ENCODE data around the gene MZT2A.
"Not testable (repeated sequence)": the region's sequence is repeated elsewhere in the genome, so short reads cannot be mapped to it uniquely, and the experiment has no call there.

Gene MZT2A

GRCh38 chr2:131520526-131520925 is 28.3 kb upstream of the MZT2A start:
- no peak for DNase-seq (ENCODE audit: low read depth in 3 of 3, low spot score in 1 of 3)

GRCh38 chr2:131519871-131520470 is 27.8 kb upstream of the MZT2A start:
- not testable (repeated sequence) for DNase-seq (ENCODE audit: low read depth in 3 of 3, low spot score in 1 of 3)

- no peak for DNase-seq (ENCODE audit: low read depth in 3 of 3, low spot score in 1 of 3)
Observed at GRCh38 chr2:131519466-131519865, 27.3 kb upstream of the MZT2A start.

- not testable (repeated sequence) for DNase-seq (ENCODE audit: low read depth in 3 of 3, low spot score in 1 of 3)
Observed at GRCh38 chr2:131518531-131518930, 26.3 kb upstream of the MZT2A start.

GRCh38 chr2:131517856-131518255 is 25.7 kb upstream of the MZT2A start:
- not testable (repeated sequence) for DNase-seq (ENCODE audit: low read depth in 3 of 3, low spot score in 1 of 3)

GRCh38 chr2:131517106-131517831 is 25.1 kb upstream of the MZT2A start:
- DNase-seq (ENCODE audit: low read depth in 3 of 3, low spot score in 1 of 3) = no peak

- DNase-seq (ENCODE audit: low read depth in 3 of 3, low spot score in 1 of 3) = not testable (repeated sequence)
Observed at GRCh38 chr2:131516621-131517020, 24.4 kb upstream of the MZT2A start.

GRCh38 chr2:131516011-131516410 is 23.8 kb upstream of the MZT2A start:
- DNase-seq (ENCODE audit: low read depth in 3 of 3, low spot score in 1 of 3) = no peak

- not testable (repeated sequence) for DNase-seq (ENCODE audit: low read depth in 3 of 3, low spot score in 1 of 3)
Observed at GRCh38 chr2:131515235-131515634, 23.0 kb upstream of the MZT2A start.

- not testable (repeated sequence) for DNase-seq (ENCODE audit: low read depth in 3 of 3, low spot score in 1 of 3)
Observed at GRCh38 chr2:131514408-131515166, 22.4 kb upstream of the MZT2A start.

- DNase-seq (ENCODE audit: low read depth in 3 of 3, low spot score in 1 of 3) = not testable (repeated sequence)
Observed at GRCh38 chr2:131511969-131512870, 20.0 kb upstream of the MZT2A start.

GRCh38 chr2:131511291-131511968 is 19.2 kb upstream of the MZT2A start:
- not testable (repeated sequence) for DNase-seq (ENCODE audit: low read depth in 3 of 3, low spot score in 1 of 3)

- no peak for DNase-seq (ENCODE audit: low read depth in 3 of 3, low spot score in 1 of 3)
Observed at GRCh38 chr2:131509615-131510014, 17.4 kb upstream of the MZT2A start.

GRCh38 chr2:131504082-131504750 is 12.0 kb upstream of the MZT2A start:
- DNase-seq (ENCODE audit: low read depth in 3 of 3, low spot score in 1 of 3) = not testable (repeated sequence)

GRCh38 chr2:131503587-131503986 is 11.4 kb upstream of the MZT2A start:
- DNase-seq (ENCODE audit: low read depth in 3 of 3, low spot score in 1 of 3) = not testable (repeated sequence)

GRCh38 chr2:131498321-131498973 is 6.2 kb upstream of the MZT2A start:
- DNase-seq (ENCODE audit: low read depth in 3 of 3, low spot score in 1 of 3) = not testable (repeated sequence)

GRCh38 chr2:131495506-131495905 is 3.3 kb upstream of the MZT2A start:
- not testable (repeated sequence) for DNase-seq (ENCODE audit: low read depth in 3 of 3, low spot score in 1 of 3)

GRCh38 chr2:131493199-131493968 is 1.2 kb upstream of the MZT2A start:
- DNase-seq (ENCODE audit: low read depth in 3 of 3, low spot score in 1 of 3) = no peak
